Measurements from ENCODE around the gene NLRC3. TPM values are rescaled to one million over a fixed set of nuclear protein-coding genes. Genes with fewer than 3 reads are reported as not detected.
"Not testable (repeated sequence)": the region's sequence is repeated elsewhere in the genome, so short reads cannot be mapped to it uniquely, and the experiment has no call there.

NLRC3 gene
- total RNA-seq, 1 donor from 2014 or later = 0.23 TPM

DNA sequence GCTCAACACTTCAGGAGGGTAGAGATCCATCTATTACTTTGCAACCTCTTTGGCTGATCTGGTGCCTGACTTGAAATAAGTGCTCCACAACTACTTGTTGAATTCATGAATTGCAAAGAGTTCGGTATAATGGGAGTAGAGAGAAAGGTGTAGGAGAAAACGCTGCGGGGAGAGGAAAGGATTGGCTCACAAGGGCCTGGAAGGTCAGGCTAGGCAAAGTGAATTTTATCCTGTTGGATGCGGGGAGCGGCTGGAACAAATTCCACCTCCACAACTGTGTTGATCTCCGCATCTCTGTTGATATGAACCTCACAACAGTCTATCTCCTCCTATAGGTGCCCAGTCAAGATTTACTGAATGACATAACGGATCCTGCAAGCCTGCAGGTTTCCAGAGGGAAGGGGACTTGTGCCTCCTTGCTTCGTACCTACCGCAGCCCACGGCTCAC, 33.5 kb upstream of the NLRC3 start:
- peak overlapping the region; percentile 95 for H3K9ac ChIP-seq (ENCODE audit: low read length)
- peak overlapping the region; percentile 95 for H3K4me3 ChIP-seq (ENCODE audit: insufficient read depth, low read depth, low read length)
- Mint-ChIP-seq H3K9me3 (ENCODE audit: unreplicated experiment) (no peaks in the 10 kb centered on the region), H3K4me3 (ENCODE audit: unreplicated experiment) (peak overlapping the region; percentile 89), H3K27me3 (ENCODE audit: low read depth, unreplicated experiment) (no peaks in the 10 kb centered on the region), H3K27ac (ENCODE audit: unreplicated experiment) (no peak overlapping the region), H3K4me1 (ENCODE audit: low read depth, unreplicated experiment) (peaks cover 19% of the 10 kb centered on the region), H3K36me3 (ENCODE audit: low read depth, unreplicated experiment) (peaks cover 7% of the 10 kb centered on the region)
- H4K20me1 ChIP-seq (ENCODE audit: insufficient read depth, low read length) = peaks cover 8% of the 10 kb centered on the region
- peaks cover 42% of the 10 kb centered on the region for H3K79me2 ChIP-seq (ENCODE audit: insufficient read depth, low read length)
- H2AFZ ChIP-seq (ENCODE audit: low read depth, low read length) = peak overlapping the region; percentile 73
- no peaks in the 10 kb centered on the region for H3K36me3 ChIP-seq (ENCODE audit: insufficient read depth, low read length)
- FAIRE-seq = no peak
- peaks cover 8% of the 10 kb centered on the region for H3K4me1 ChIP-seq (ENCODE audit: insufficient read depth, low read length)
- TF ChIP-seq EZH2 (IDR thresholded peaks at IDR 0.05; ENCODE audit: insufficient read depth, low read length) = no peak
- TF ChIP-seq, protein P1, sequence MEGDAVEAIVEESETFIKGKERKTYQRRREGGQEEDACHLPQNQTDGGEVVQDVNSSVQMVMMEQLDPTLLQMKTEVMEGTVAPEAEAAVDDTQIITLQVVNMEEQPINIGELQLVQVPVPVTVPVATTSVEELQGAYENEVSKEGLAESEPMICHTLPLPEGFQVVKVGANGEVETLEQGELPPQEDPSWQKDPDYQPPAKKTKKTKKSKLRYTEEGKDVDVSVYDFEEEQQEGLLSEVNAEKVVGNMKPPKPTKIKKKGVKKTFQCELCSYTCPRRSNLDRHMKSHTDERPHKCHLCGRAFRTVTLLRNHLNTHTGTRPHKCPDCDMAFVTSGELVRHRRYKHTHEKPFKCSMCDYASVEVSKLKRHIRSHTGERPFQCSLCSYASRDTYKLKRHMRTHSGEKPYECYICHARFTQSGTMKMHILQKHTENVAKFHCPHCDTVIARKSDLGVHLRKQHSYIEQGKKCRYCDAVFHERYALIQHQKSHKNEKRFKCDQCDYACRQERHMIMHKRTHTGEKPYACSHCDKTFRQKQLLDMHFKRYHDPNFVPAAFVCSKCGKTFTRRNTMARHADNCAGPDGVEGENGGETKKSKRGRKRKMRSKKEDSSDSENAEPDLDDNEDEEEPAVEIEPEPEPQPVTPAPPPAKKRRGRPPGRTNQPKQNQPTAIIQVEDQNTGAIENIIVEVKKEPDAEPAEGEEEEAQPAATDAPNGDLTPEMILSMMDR (IDR thresholded peaks at IDR 0.05; ENCODE audit: insufficient read depth, low read depth, low read length) = no peak
- peak overlapping the region; percentile 55 for H3K27ac ChIP-seq (ENCODE audit: low read depth, low read length)
- H3K4me2 ChIP-seq (ENCODE audit: low read length) = peak overlapping the region; percentile 88
- no peaks in the 10 kb centered on the region for H3K9me3 ChIP-seq (ENCODE audit: insufficient read depth, low read depth, low read length)
- no peak for DNase-seq (ENCODE audit: low read depth)
- no peaks in the 10 kb centered on the region for H3K27me3 ChIP-seq (ENCODE audit: insufficient read depth, low read length)

DNA sequence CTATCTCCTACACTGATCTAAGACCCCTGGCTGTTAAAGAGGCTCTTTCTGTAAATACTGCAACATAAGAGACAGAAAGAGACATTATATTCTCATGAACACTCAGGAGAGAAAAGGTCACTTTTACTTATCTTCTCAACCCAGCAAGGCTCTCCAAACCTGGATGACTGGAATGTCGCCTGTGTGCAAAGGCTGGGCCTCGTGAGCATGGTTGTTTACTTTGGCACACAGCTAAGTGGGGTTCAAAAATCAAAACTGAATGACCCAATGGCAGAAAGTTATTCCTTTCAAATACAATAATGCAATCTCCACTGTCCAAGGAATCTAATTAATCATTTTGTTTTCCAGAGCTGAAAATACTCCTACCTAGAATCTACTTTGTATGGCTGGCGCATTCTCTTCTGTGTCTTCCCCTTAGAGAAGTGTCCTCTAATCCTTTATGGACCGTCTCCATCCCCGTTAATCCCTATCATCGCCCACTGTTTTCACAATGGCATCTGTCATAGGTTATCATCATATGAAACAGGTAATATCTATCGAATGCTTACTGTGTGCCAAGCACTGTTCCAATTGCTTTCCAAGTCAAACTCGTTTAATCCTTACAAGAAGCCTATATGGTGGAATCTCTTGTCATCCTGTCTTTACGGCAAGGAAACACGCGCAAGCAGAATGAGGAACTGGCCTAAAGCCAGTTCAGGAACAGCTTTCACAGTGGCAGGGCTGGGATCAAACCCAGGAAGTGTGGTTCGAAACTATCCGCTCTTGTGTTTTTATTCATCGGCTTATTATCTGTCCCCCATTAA, 32.9 kb upstream of the NLRC3 start:
- Mint-ChIP-seq H3K9me3 (ENCODE audit: unreplicated experiment) (no peaks in the 10 kb centered on the region), H3K4me1 (ENCODE audit: low read depth, unreplicated experiment) (peaks cover 19% of the 10 kb centered on the region), H3K36me3 (ENCODE audit: low read depth, unreplicated experiment) (peaks cover 7% of the 10 kb centered on the region), H3K27me3 (ENCODE audit: low read depth, unreplicated experiment) (no peaks in the 10 kb centered on the region), H3K4me3 (ENCODE audit: unreplicated experiment) (peak overlapping the region; percentile 89), H3K27ac (ENCODE audit: unreplicated experiment) (no peak overlapping the region)
- H3K4me3 ChIP-seq (ENCODE audit: insufficient read depth, low read depth, low read length) = peak overlapping the region; percentile 95
- H4K20me1 ChIP-seq (ENCODE audit: insufficient read depth, low read length) = peaks cover 1% of the 10 kb centered on the region
- FAIRE-seq (no peak), DNase-seq (ENCODE audit: low read depth) (no peak)
- H3K4me2 ChIP-seq (ENCODE audit: low read length) = peak overlapping the region; percentile 88
- peaks cover 36% of the 10 kb centered on the region for H3K79me2 ChIP-seq (ENCODE audit: insufficient read depth, low read length)
- H3K9ac ChIP-seq (ENCODE audit: low read length) = peak overlapping the region; percentile 95
- H3K4me1 ChIP-seq (ENCODE audit: insufficient read depth, low read length) = peaks cover 8% of the 10 kb centered on the region
- H3K27me3 ChIP-seq (ENCODE audit: insufficient read depth, low read length) = no peaks in the 10 kb centered on the region
- H3K36me3 ChIP-seq (ENCODE audit: insufficient read depth, low read length) = no peaks in the 10 kb centered on the region
- TF ChIP-seq EZH2 (IDR thresholded peaks at IDR 0.05; ENCODE audit: insufficient read depth, low read length) = no peak
- TF ChIP-seq, protein P1 (IDR thresholded peaks at IDR 0.05; ENCODE audit: insufficient read depth, low read depth, low read length) = no peak
- H3K9me3 ChIP-seq (ENCODE audit: insufficient read depth, low read depth, low read length) = no peaks in the 10 kb centered on the region
- H2AFZ ChIP-seq (ENCODE audit: low read depth, low read length) = no peak overlapping the region
- H3K27ac ChIP-seq (ENCODE audit: low read depth, low read length) = no peak overlapping the region

- not testable (repeated sequence) for H3K27me3 Mint-ChIP-seq (ENCODE audit: low read depth, unreplicated experiment); H3K27ac ChIP-seq (ENCODE audit: low read depth, low read length); H3K4me3 Mint-ChIP-seq (ENCODE audit: unreplicated experiment); H3K9me3 Mint-ChIP-seq (ENCODE audit: unreplicated experiment); H4K20me1 ChIP-seq (ENCODE audit: insufficient read depth, low read length); H3K27me3 ChIP-seq (ENCODE audit: insufficient read depth, low read length); DNase-seq (ENCODE audit: low read depth); H3K9me3 ChIP-seq (ENCODE audit: insufficient read depth, low read depth, low read length); H3K36me3 Mint-ChIP-seq (ENCODE audit: low read depth, unreplicated experiment); H2AFZ ChIP-seq (ENCODE audit: low read depth, low read length); H3K4me3 ChIP-seq (ENCODE audit: insufficient read depth, low read depth, low read length); FAIRE-seq; H3K4me2 ChIP-seq (ENCODE audit: low read length); H3K4me1 ChIP-seq (ENCODE audit: insufficient read depth, low read length); H3K36me3 ChIP-seq (ENCODE audit: insufficient read depth, low read length); H3K9ac ChIP-seq (ENCODE audit: low read length); H3K27ac Mint-ChIP-seq (ENCODE audit: unreplicated experiment)
- peaks cover 19% of the 10 kb centered on the region for H3K4me1 Mint-ChIP-seq (ENCODE audit: low read depth, unreplicated experiment)
- H3K79me2 ChIP-seq (ENCODE audit: insufficient read depth, low read length) = peaks cover 27% of the 10 kb centered on the region
Measured at GRCh38 chr16:3608976-3609375, 31.8 kb upstream of the NLRC3 start.
